Astrocyte of the cerebellum (primary cell): Measurements from ENCODE around the gene GRIN3A.

Source experiments
- DNase-seq: peaks from one replicate; pipeline ENCODE4 v3.0.0-alpha.2; 2011; ENCODE audit warnings: low read depth
- H3K4me3 ChIP-seq: 2 replicates; pipeline ENCODE4 v1.5.1; 2011; ENCODE audit warnings: mild to moderate bottlenecking, low read depth, low read length, moderate library complexity
- CTCF ChIP-seq: IDR thresholded peaks from 2 replicates; pipeline ENCODE4 v1.5.1; 2012; ENCODE audit warnings: low read length, low read depth, moderate library complexity, mild to moderate bottlenecking; ENCODE audit errors: missing control alignments
- in situ Hi-C: cut with HindIII; loops from 2 replicates; pipeline ENCODE4 v1.10.0; 2017; ENCODE audit warnings: low sequenced_read_pairs

GRIN3A gene

GRCh38 chr9:101639311-101639710 is 99.1 kb downstream of the GRIN3A start:
- in situ Hi-C loops = no loop called here
- no peak for TF ChIP-seq CTCF
- no peak overlapping the region for H3K4me3 ChIP-seq
- no peak for DNase-seq

GRCh38 chr9:101636247-101636646 is 102.2 kb downstream of the GRIN3A start:
- no peak overlapping the region for H3K4me3 ChIP-seq
- in situ Hi-C loops = no loop called here
- DNase-seq = no peak
- TF ChIP-seq CTCF = no peak

- TF ChIP-seq CTCF = no peak
- in situ Hi-C loops = no loop called here
Observed at GRCh38 chr9:101635473-101635872, 103.0 kb downstream of the GRIN3A start.

GRCh38 chr9:101634741-101635409 is 103.6 kb downstream of the GRIN3A start:
- no peak for DNase-seq
- TF ChIP-seq CTCF = no peak
- no peak overlapping the region for H3K4me3 ChIP-seq
- in situ Hi-C loops = loop anchor here (5.0 kb wide), 1 partner anchor 37 kb away; no protein-coding TSS in a partner anchor

More at GRCh38 chr9:101635473-101635872, 103.0 kb downstream of the GRIN3A start:
- H3K4me3 ChIP-seq = no peak overlapping the region
- no peak for DNase-seq

GRCh38 chr9:101632611-101633010 is 105.8 kb downstream of the GRIN3A start:
- no peak for TF ChIP-seq CTCF
- in situ Hi-C loops = loop anchor here (5.0 kb wide), 1 partner anchor 40 kb away; no protein-coding TSS in a partner anchor
- H3K4me3 ChIP-seq = no peak overlapping the region
- DNase-seq = no peak

- TF ChIP-seq CTCF = no peak
- no peak for DNase-seq
- in situ Hi-C loops = loop anchor here (5.0 kb wide), 1 partner anchor 40 kb away; no protein-coding TSS in a partner anchor
- H3K4me3 ChIP-seq = no peak overlapping the region
Observed at GRCh38 chr9:101631892-101632291, 106.6 kb downstream of the GRIN3A start.
